WERI-Rb-1 (cell line): ENCODE data around the gene ALCAM.

Experiments used
- DNase-seq: peaks from one replicate; pipeline ENCODE4 v3.0.0-alpha.2; 2020
- H3K27ac ChIP-seq: fragments of 250-450 bp; sonication (Bioruptor Pico); 2 replicates; pipeline ENCODE4 v1.5.1; 2020; ENCODE audit warnings: mild to moderate bottlenecking, moderate library complexity
- H3K27me3 ChIP-seq: fragments of 250-450 bp; sonication (Bioruptor Pico); 2 replicates; pipeline ENCODE4 v1.5.1; 2021; ENCODE audit warnings: mild to moderate bottlenecking, low read depth, moderate library complexity; ENCODE audit not compliant: insufficient read depth, severe bottlenecking
- H3K36me3 ChIP-seq: fragments of 250-450 bp; sonication (Bioruptor Pico); 2 replicates; pipeline ENCODE4 v1.5.1; 2020; ENCODE audit warnings: mild to moderate bottlenecking, moderate library complexity
- H3K4me3 ChIP-seq: 2 replicates; pipeline ENCODE4 v1.5.1; 2011; ENCODE audit warnings: low read depth, mild to moderate bottlenecking, control low read depth, low read length
- H3K9me3 ChIP-seq: fragments of 250-450 bp; sonication (Bioruptor Pico); 2 replicates; pipeline ENCODE4 v1.5.1; 2021; ENCODE audit warnings: mild to moderate bottlenecking, moderate library complexity; ENCODE audit not compliant: severe bottlenecking
- TF ChIP-seq, protein P1 (sequence below): IDR thresholded peaks from 2 replicates; pipeline ENCODE4 v1.5.1; 2011; ENCODE audit warnings: low read depth, mild to moderate bottlenecking, control low read depth, inconsistent platforms, low read length

Gene ALCAM

DNA sequence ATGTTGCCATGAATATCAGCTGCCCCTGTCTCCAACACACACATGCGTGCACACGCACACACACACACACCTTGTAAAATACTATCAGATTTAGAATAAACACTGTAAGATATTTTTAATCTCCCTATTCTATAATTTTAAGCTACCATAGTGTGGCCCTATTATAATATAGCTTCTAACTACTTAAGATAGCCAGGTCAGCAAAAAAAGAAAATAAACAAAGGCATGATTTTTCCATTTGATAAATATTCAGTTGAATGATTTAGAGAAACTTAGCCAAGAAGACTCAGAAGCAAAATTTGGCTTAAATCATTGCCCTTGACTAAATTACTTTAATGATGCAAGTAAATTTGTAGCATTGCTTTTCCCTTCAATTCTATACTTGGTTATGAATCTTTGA lies 162.2 kb downstream of the ALCAM start:
- H3K36me3 ChIP-seq: no peaks in the 10 kb centered on the region
- H3K27me3 ChIP-seq: no peaks in the 10 kb centered on the region
- H3K27ac ChIP-seq: no peak overlapping the region
- H3K9me3 ChIP-seq: no peaks in the 10 kb centered on the region
- TF ChIP-seq, protein P1, sequence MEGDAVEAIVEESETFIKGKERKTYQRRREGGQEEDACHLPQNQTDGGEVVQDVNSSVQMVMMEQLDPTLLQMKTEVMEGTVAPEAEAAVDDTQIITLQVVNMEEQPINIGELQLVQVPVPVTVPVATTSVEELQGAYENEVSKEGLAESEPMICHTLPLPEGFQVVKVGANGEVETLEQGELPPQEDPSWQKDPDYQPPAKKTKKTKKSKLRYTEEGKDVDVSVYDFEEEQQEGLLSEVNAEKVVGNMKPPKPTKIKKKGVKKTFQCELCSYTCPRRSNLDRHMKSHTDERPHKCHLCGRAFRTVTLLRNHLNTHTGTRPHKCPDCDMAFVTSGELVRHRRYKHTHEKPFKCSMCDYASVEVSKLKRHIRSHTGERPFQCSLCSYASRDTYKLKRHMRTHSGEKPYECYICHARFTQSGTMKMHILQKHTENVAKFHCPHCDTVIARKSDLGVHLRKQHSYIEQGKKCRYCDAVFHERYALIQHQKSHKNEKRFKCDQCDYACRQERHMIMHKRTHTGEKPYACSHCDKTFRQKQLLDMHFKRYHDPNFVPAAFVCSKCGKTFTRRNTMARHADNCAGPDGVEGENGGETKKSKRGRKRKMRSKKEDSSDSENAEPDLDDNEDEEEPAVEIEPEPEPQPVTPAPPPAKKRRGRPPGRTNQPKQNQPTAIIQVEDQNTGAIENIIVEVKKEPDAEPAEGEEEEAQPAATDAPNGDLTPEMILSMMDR: no peak
- no peak overlapping the region for H3K4me3 ChIP-seq
- no peak for DNase-seq

DNA sequence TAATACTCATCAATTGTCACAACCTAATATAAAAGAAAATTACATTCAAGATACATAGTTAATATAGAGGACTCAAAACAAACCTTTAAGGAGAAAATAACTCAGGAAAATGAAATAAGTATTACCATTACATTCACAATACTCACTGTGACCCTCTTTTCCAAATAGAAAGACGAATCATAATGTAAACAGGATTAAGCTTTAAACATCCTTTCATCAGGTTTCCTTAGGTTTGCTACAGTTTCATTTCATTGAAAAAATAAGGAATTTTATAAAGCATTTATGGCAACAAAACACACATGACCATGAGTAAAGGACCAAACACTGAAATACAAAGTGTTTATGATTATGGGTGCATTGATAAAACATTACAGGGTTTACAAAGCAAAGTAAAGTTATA lies 162.7 kb downstream of the ALCAM start:
- no peaks in the 10 kb centered on the region for H3K36me3 ChIP-seq
- H3K4me3 ChIP-seq: no peak overlapping the region
- H3K27me3 ChIP-seq: no peaks in the 10 kb centered on the region
- DNase-seq: no peak
- H3K9me3 ChIP-seq: no peaks in the 10 kb centered on the region
- TF ChIP-seq, protein P1: no peak
- H3K27ac ChIP-seq: no peak overlapping the region

DNA sequence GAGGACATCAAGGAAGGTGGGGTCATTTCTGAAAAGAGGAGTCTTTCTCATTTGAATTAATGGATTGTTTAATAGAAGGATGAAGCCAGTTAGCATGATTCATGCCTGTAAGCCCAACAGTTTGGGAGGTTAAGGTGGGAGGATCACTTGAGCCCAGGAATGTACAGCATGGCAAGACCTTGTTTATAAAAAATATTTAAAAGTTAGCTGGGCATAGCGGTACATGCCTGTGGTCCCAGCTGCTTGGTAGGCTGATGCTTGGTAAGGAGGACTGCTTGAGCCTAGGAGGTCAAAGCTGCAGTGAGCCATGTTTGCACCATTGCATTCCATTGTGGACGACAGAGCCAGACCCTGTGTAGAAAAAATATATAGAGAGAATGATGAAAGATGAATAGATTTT lies 165.5 kb downstream of the ALCAM start:
- Histone ChIP-seq H3K27ac (no peak overlapping the region), H3K27me3 (no peaks in the 10 kb centered on the region), H3K4me3 (no peak overlapping the region), H3K36me3 (no peaks in the 10 kb centered on the region), H3K9me3 (no peaks in the 10 kb centered on the region)
- TF ChIP-seq, protein P1: no peak
- no peak for DNase-seq

DNA sequence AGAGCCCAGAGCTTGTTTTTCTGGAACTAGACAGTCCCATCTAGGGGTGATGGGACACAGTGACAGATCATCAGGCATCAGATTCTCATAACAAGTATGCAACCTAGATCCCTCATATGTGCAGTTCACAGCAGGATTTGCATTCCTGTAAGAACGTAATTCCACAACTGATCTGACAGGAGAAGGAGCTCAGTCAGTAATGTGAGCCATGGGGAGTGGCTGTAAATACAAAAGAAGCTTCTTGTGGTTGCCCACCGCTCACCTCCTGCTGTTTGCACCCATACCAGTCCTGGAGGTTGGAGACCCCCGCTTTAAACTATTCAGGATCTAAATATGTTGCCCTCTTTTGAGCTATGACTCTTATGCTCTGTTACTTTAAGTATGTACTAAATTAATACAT lies 167.3 kb downstream of the ALCAM start:
- no peak for DNase-seq
- Histone ChIP-seq H3K27ac (no peak overlapping the region), H3K4me3 (no peak overlapping the region), H3K27me3 (no peaks in the 10 kb centered on the region), H3K9me3 (no peaks in the 10 kb centered on the region), H3K36me3 (no peaks in the 10 kb centered on the region)
- TF ChIP-seq, protein P1: no peak

DNA sequence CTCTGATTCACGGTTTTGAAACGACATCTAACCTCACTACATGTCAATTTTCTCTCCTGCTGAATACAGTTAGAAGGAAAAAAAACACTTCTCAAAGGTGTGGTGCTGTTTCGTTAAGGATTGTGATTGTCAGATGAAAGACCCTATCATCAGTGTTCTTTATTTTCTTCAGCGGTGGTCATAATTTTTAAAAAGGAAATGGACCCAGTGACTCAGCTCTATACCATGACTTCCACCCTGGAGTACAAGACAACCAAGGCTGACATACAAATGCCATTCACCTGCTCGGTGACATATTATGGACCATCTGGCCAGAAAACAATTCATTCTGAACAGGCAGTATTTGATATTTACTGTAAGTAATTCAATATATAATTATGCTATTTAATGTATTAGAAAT lies 167.8 kb downstream of the ALCAM start:
- DNase-seq: no peak
- Histone ChIP-seq H3K36me3 (no peaks in the 10 kb centered on the region), H3K27ac (no peak overlapping the region), H3K27me3 (no peaks in the 10 kb centered on the region), H3K9me3 (no peaks in the 10 kb centered on the region), H3K4me3 (no peak overlapping the region)
- TF ChIP-seq, protein P1: no peak

DNA sequence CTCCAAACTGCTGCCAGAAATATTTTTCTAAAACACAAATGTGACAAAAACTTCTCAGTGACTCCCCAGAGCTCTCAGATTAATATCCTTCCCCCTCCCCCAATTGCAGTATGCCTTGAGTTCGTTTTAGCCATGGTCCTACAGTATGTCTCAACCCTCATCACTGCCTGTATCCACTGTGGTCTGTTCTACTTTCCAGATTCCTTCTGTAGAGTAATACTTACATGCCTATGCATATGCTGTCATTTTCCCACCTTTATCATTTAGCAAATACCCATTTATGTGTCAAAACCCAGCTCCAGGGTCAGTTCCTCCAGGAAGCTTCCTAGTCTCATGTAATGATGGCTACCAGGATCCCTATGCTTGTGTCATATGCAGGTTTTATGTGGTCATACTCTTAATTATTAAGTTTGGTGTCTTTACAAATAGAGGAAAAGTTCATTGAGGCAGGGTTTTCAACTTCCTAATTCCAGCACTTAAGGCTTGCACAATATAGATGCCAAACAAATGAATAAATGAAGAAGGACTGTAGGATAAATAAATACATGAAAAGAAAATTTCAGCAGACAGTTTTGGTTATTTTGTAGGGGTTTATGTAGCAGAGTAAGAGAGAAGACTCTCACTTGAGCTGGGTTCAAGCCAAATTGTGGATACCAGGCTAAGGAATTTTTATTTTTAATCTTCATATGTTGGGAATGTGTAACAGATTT lies 170.8 kb downstream of the ALCAM start:
- Histone ChIP-seq H3K27me3 (no peaks in the 10 kb centered on the region), H3K4me3 (no peak overlapping the region), H3K9me3 (no peaks in the 10 kb centered on the region), H3K27ac (no peak overlapping the region), H3K36me3 (no peaks in the 10 kb centered on the region)
- TF ChIP-seq, protein P1: no peak
- DNase-seq: no peak
